Endometrial microvascular endothelial cells (primary cell): Measurements from ENCODE around the gene BMAL1. TPM values are rescaled to one million over a fixed set of nuclear protein-coding genes. Genes with fewer than 3 reads are reported as not detected.

Source experiments
- in situ Hi-C: cut with HindIII; loops from 2 replicates; pipeline ENCODE4 v1.10.0; 2017; ENCODE audit warnings: low sequenced_read_pairs, low pct_unique_long_range_greater_than_20kb; ENCODE audit errors: inconsistent ontology term
- total RNA-seq: library from RNA; depleted of rRNA; stranded (reverse); fragments of >200 nt; gene quantifications from one replicate; pipeline ENCODE4 v1.2.3, GENCODE V29; 2015; ENCODE audit errors: inconsistent ontology term

Gene BMAL1
- total RNA-seq, 1 donor from 2014 or later, result 16.4 TPM

- in situ Hi-C loops, result no loop called here
These were observed 10.1 kb downstream of the BMAL1 start for GRCh38 chr11:13287681-13288080.

GRCh38 chr11:13288375-13289029 lies 10.9 kb downstream of the BMAL1 start:
- in situ Hi-C loops, result no loop called here

GRCh38 chr11:13289081-13289480 lies 11.5 kb downstream of the BMAL1 start:
- in situ Hi-C loops, result no loop called here

GRCh38 chr11:13290221-13290980 lies 12.8 kb downstream of the BMAL1 start:
- in situ Hi-C loops, result no loop called here

GRCh38 chr11:13291361-13291760 lies 13.8 kb downstream of the BMAL1 start:
- in situ Hi-C loops, result no loop called here

- in situ Hi-C loops, result no loop called here
These were observed 14.2 kb downstream of the BMAL1 start for GRCh38 chr11:13291800-13292199.

GRCh38 chr11:13292970-13293369 lies 15.4 kb downstream of the BMAL1 start:
- in situ Hi-C loops, result no loop called here

GRCh38 chr11:13294178-13294577 lies 16.6 kb downstream of the BMAL1 start:
- in situ Hi-C loops, result no loop called here

- in situ Hi-C loops, result no loop called here
These were observed 17.4 kb downstream of the BMAL1 start for GRCh38 chr11:13294771-13295579.

- in situ Hi-C loops, result no loop called here
These were observed 19.8 kb downstream of the BMAL1 start for GRCh38 chr11:13297308-13297916.

- in situ Hi-C loops, result no loop called here
These were observed 20.3 kb downstream of the BMAL1 start for GRCh38 chr11:13297917-13298356.

GRCh38 chr11:13298765-13299164 lies 21.2 kb downstream of the BMAL1 start:
- in situ Hi-C loops, result no loop called here

GRCh38 chr11:13301522-13301921 lies 23.9 kb downstream of the BMAL1 start:
- in situ Hi-C loops, result no loop called here

GRCh38 chr11:13302420-13302958 lies 24.9 kb downstream of the BMAL1 start:
- in situ Hi-C loops, result no loop called here

- in situ Hi-C loops, result no loop called here
These were observed 26.4 kb downstream of the BMAL1 start for GRCh38 chr11:13303668-13304649.

- in situ Hi-C loops, result no loop called here
These were observed 27.2 kb downstream of the BMAL1 start for GRCh38 chr11:13304655-13305335.

- in situ Hi-C loops, result no loop called here
These were observed 31.1 kb downstream of the BMAL1 start for GRCh38 chr11:13308704-13309103.
